Peyer's patch (tissue), 4 donors: ENCODE measurements around the gene ATP5PO.

Experiments used
- CTCF ChIP-seq, 6 experiments: fragments of 450-650 bp in 4 of 6; fragments of 200-600 bp in 2 of 6; sonication (generic) in 1 of 6; IDR thresholded peaks; one replicate each; pipeline ENCODE4 v1.5.1; 2017 to 2019; ENCODE audit warnings: antibody characterized with exemption in 6 of 6, mild to moderate bottlenecking in 3 of 6, moderate library complexity in 1 of 6
- POLR2A ChIP-seq, 2 donors: fragments of 450-650 bp; IDR thresholded peaks; one replicate each; pipeline ENCODE4 v1.5.1; 2017; ENCODE audit warnings: antibody characterized with exemption in 2 of 2, mild to moderate bottlenecking in 2 of 2, moderate library complexity in 2 of 2

GRCh38 chr21:33885172-33885514 is 30.5 kb downstream of the ATP5PO start:
- TF ChIP-seq CTCF (IDR thresholded peaks at IDR 0.05) (no peak), POLR2A (IDR thresholded peaks at IDR 0.05) (no peak)
